Caco-2 (cell line): ENCODE results near the gene CYP24A1. TPM values are rescaled to one million over a fixed set of nuclear protein-coding genes. Genes with fewer than 3 reads are reported as not detected.

Experiments
- BruUV-seq: library from RNA; stranded (reverse); fragments of 400-500 nt; replicated peaks from 2 replicates; lab custom pipeline; 2021; lab: Mats Ljungman, UMichigan
- CTCF ChIA-PET: fragments of 300-600 bp; sonication (Branson Sonifier 250); formaldehyde crosslinking; loops from one replicate; lab custom pipeline; 2022; ENCODE audit warnings: antibody characterized with exemption; lab: Charles Lee
- POLR2A ChIA-PET: fragments of 300-600 bp; sonication (Branson Sonifier 250); formaldehyde crosslinking; loops from one replicate; lab custom pipeline; 2022; ENCODE audit warnings: antibody characterized with exemption; lab: Charles Lee
- DNase-seq, 2 experiments: peaks; one replicate each; pipeline versions ENCODE4 v3.0.0 to v3.0.0-alpha.2; 2020 to 2022
- H3K27me3 ChIP-seq: replicated peaks from 2 replicates; pipeline ENCODE4 v1.6.0; 2011; ENCODE audit warnings: low read length; ENCODE audit not compliant: control insufficient read depth, insufficient read depth
- H3K36me3 ChIP-seq: 2 replicates; pipeline ENCODE4 v1.5.1; 2011; ENCODE audit warnings: low read length; ENCODE audit not compliant: control insufficient read depth, insufficient read depth
- H3K4me1 ChIP-seq: fragments of 250-450 bp; sonication (Bioruptor Pico); 2 replicates; pipeline ENCODE4 v1.5.1; 2020; ENCODE audit warnings: mild to moderate bottlenecking
- H3K4me3 ChIP-seq: 2 replicates; pipeline ENCODE4 v1.5.1; 2011; ENCODE audit warnings: low read depth, mild to moderate bottlenecking, control low read depth, low read length
- H3K9me3 ChIP-seq: fragments of 250-450 bp; sonication (Bioruptor Pico); 2 replicates; pipeline ENCODE4 v1.5.1; 2020; ENCODE audit warnings: mild to moderate bottlenecking, moderate library complexity
- H3K27ac Mint-ChIP-seq: one replicate; pipeline ENCODE4 v1.8.0; 2022; ENCODE audit warnings: mixed read lengths; ENCODE audit not compliant: unreplicated experiment
- H3K27me3 Mint-ChIP-seq: one replicate; pipeline ENCODE4 v1.8.0; 2022; ENCODE audit warnings: mixed read lengths; ENCODE audit not compliant: insufficient read depth, unreplicated experiment
- H3K36me3 Mint-ChIP-seq: one replicate; pipeline ENCODE4 v1.8.0; 2022; ENCODE audit warnings: mild to moderate bottlenecking, mixed read lengths; ENCODE audit not compliant: insufficient read depth, unreplicated experiment
- H3K4me1 Mint-ChIP-seq: one replicate; pipeline ENCODE4 v1.8.0; 2022; ENCODE audit warnings: low read depth, mixed read lengths; ENCODE audit not compliant: unreplicated experiment
- H3K4me3 Mint-ChIP-seq: one replicate; pipeline ENCODE4 v1.8.0; 2022; ENCODE audit warnings: mild to moderate bottlenecking, moderate library complexity, mixed read lengths; ENCODE audit not compliant: unreplicated experiment
- H3K9me3 Mint-ChIP-seq: one replicate; pipeline ENCODE4 v1.8.0; 2022; ENCODE audit warnings: mixed read lengths; ENCODE audit not compliant: unreplicated experiment
- intact Hi-C: fragments of 100-400 bp; cut with micrococcal nuclease; formaldehyde crosslinking; loops from one replicate; pipeline ENCODE4 v1.10.0; 2022; ENCODE audit not compliant: unreplicated experiment
- total RNA-seq: library from RNA; stranded (reverse); gene quantifications from 2 replicates; pipeline ENCODE4 v1.2.3, GENCODE V29; 2022
- TF ChIP-seq, protein P1 (sequence below), 2 experiments: fragments of 200-600 bp in 1 of 2; IDR thresholded peaks; 1 replicate in 1 of 2; 2 replicates in 1 of 2; pipeline versions ENCODE4 v1.5.1 to v1.8.0; 2011 to 2022; ENCODE audit warnings: antibody characterized with exemption in 1 of 2, control low read depth in 1 of 2, inconsistent platforms in 1 of 2, low read depth in 1 of 2, low read length in 1 of 2, mild to moderate bottlenecking in 1 of 2, moderate library complexity in 1 of 2; ENCODE audit not compliant: insufficient read depth in 1 of 2, severe bottlenecking in 1 of 2, unreplicated experiment in 1 of 2

CYP24A1 gene
- total RNA-seq, 1 experiment from 2014 or later = 3.7 TPM

GRCh38 chr20:54153847-54154246 is 19.9 kb downstream of the CYP24A1 start:
- no peaks in the 10 kb centered on the region for H3K27me3 ChIP-seq
- no peak overlapping the region for H3K4me3 Mint-ChIP-seq
- H3K27me3 Mint-ChIP-seq = peaks cover 5% of the 10 kb centered on the region
- H3K27ac Mint-ChIP-seq = no peak overlapping the region
- no peaks in the 10 kb centered on the region for H3K9me3 Mint-ChIP-seq
- TF ChIP-seq, protein P1, sequence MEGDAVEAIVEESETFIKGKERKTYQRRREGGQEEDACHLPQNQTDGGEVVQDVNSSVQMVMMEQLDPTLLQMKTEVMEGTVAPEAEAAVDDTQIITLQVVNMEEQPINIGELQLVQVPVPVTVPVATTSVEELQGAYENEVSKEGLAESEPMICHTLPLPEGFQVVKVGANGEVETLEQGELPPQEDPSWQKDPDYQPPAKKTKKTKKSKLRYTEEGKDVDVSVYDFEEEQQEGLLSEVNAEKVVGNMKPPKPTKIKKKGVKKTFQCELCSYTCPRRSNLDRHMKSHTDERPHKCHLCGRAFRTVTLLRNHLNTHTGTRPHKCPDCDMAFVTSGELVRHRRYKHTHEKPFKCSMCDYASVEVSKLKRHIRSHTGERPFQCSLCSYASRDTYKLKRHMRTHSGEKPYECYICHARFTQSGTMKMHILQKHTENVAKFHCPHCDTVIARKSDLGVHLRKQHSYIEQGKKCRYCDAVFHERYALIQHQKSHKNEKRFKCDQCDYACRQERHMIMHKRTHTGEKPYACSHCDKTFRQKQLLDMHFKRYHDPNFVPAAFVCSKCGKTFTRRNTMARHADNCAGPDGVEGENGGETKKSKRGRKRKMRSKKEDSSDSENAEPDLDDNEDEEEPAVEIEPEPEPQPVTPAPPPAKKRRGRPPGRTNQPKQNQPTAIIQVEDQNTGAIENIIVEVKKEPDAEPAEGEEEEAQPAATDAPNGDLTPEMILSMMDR (IDR thresholded peaks at IDR 0.05; ENCODE audit: insufficient read depth in 1 of 2, low read depth in 1 of 2, low read length in 1 of 2, severe bottlenecking in 1 of 2, unreplicated experiment in 1 of 2) = no peak
- ChIA-PET POLR2A (no interaction called here), CTCF (no interaction called here)
- DNase-seq = no peak
- H3K36me3 ChIP-seq = no peaks in the 10 kb centered on the region
- no TSS peak for BruUV-seq
- no peak overlapping the region for H3K4me3 ChIP-seq
- H3K4me1 ChIP-seq = peaks cover 11% of the 10 kb centered on the region; the same call in 1 of the 2 replicates
- H3K36me3 Mint-ChIP-seq = no peaks in the 10 kb centered on the region
- no peaks in the 10 kb centered on the region for H3K9me3 ChIP-seq
- intact Hi-C loops = loop anchor here (2.0 kb wide), 1 partner anchor 13 kb away; no protein-coding TSS in a partner anchor
- H3K4me1 Mint-ChIP-seq = peaks cover 7% of the 10 kb centered on the region

GRCh38 chr20:54153041-54153327 is 20.8 kb downstream of the CYP24A1 start:
- no peak overlapping the region for H3K4me3 ChIP-seq
- H3K4me1 Mint-ChIP-seq = peaks cover 7% of the 10 kb centered on the region
- peaks cover 9% of the 10 kb centered on the region for H3K27me3 Mint-ChIP-seq
- no peak overlapping the region for H3K4me3 Mint-ChIP-seq
- H3K27ac Mint-ChIP-seq = no peak overlapping the region
- DNase-seq = no peak
- intact Hi-C loops = no loop called here
- peaks cover 13% of the 10 kb centered on the region; the same call in 1 of the 2 replicates for H3K4me1 ChIP-seq
- no peaks in the 10 kb centered on the region for H3K36me3 Mint-ChIP-seq
- H3K27me3 ChIP-seq = no peaks in the 10 kb centered on the region
- CTCF ChIA-PET = no interaction called here
- H3K9me3 Mint-ChIP-seq = no peaks in the 10 kb centered on the region
- POLR2A ChIA-PET = no interaction called here
- H3K36me3 ChIP-seq = no peaks in the 10 kb centered on the region
- BruUV-seq = no TSS peak
- TF ChIP-seq, protein P1 (IDR thresholded peaks at IDR 0.05; ENCODE audit: insufficient read depth in 1 of 2, low read depth in 1 of 2, low read length in 1 of 2, severe bottlenecking in 1 of 2, unreplicated experiment in 1 of 2) = no peak
- no peaks in the 10 kb centered on the region for H3K9me3 ChIP-seq

GRCh38 chr20:54152227-54153040 is 21.4 kb downstream of the CYP24A1 start:
- DNase-seq = no peak
- peaks cover 13% of the 10 kb centered on the region; the same call in 1 of the 2 replicates for H3K4me1 ChIP-seq
- Mint-ChIP-seq H3K4me1 (peaks cover 7% of the 10 kb centered on the region), H3K4me3 (no peak overlapping the region), H3K9me3 (no peaks in the 10 kb centered on the region), H3K27ac (no peak overlapping the region), H3K27me3 (peaks cover 9% of the 10 kb centered on the region), H3K36me3 (no peaks in the 10 kb centered on the region)
- BruUV-seq = no TSS peak
- H3K27me3 ChIP-seq = no peaks in the 10 kb centered on the region
- no peaks in the 10 kb centered on the region for H3K36me3 ChIP-seq
- intact Hi-C loops = no loop called here
- H3K4me3 ChIP-seq = no peak overlapping the region
- TF ChIP-seq, protein P1 (IDR thresholded peaks at IDR 0.05; ENCODE audit: insufficient read depth in 1 of 2, low read depth in 1 of 2, low read length in 1 of 2, severe bottlenecking in 1 of 2, unreplicated experiment in 1 of 2) = no peak
- ChIA-PET POLR2A (no interaction called here), CTCF (interaction anchor here (0.5 kb wide), 1 partner anchor 43 kb away, joined by 3 read pairs; no protein-coding TSS in a partner anchor)
- H3K9me3 ChIP-seq = no peaks in the 10 kb centered on the region
